Smooth muscle cell (in vitro differentiated cells): ENCODE measurements around the gene PRSS22. TPM values are rescaled to one million over a fixed set of nuclear protein-coding genes. Genes with fewer than 3 reads are reported as not detected.

Experiments
- DNase-seq: peaks from one replicate; lab custom pipeline; 2025; ENCODE audit not compliant: unreplicated experiment; lab: John Stamatoyannopoulos, UW
- H2AFZ ChIP-seq: fragments of 200-600 bp; sonication (generic); 2 replicates; pipeline ENCODE4 v1.6.0; 2016; ENCODE audit warnings: antibody characterized with exemption, low read depth, mild to moderate bottlenecking
- H3F3A ChIP-seq: fragments of 200-600 bp; sonication (generic); 2 replicates; pipeline ENCODE4 v1.6.0; 2017; ENCODE audit warnings: antibody characterized with exemption, low read depth
- H3K27ac ChIP-seq: fragments of 200-600 bp; sonication (generic); 2 replicates; pipeline ENCODE4 v1.5.1; 2016; ENCODE audit warnings: low read depth, mild to moderate bottlenecking
- H3K27me3 ChIP-seq: fragments of 200-600 bp; sonication (generic); 2 replicates; pipeline ENCODE4 v1.6.1; 2016; ENCODE audit warnings: low read depth, mild to moderate bottlenecking
- H3K36me3 ChIP-seq: fragments of 200-600 bp; sonication (generic); 2 replicates; pipeline ENCODE4 v1.5.1; 2016; ENCODE audit warnings: low read depth
- H3K4me1 ChIP-seq: fragments of 200-600 bp; sonication (generic); 2 replicates; pipeline ENCODE4 v1.5.1; 2016; ENCODE audit warnings: low read depth
- H3K4me2 ChIP-seq: fragments of 200-600 bp; sonication (generic); 2 replicates; pipeline ENCODE4 v1.6.0; 2016; ENCODE audit warnings: mild to moderate bottlenecking
- H3K4me3 ChIP-seq: fragments of 200-600 bp; sonication (generic); 2 replicates; pipeline ENCODE4 v1.5.1; 2016; ENCODE audit warnings: mild to moderate bottlenecking
- H3K79me2 ChIP-seq: fragments of 200-600 bp; sonication (generic); 2 replicates; pipeline ENCODE4 v1.6.0; 2016; ENCODE audit warnings: low read depth, mild to moderate bottlenecking
- H3K9ac ChIP-seq: fragments of 200-600 bp; sonication (generic); 2 replicates; pipeline ENCODE4 v1.6.0; 2016; ENCODE audit warnings: low read depth
- H3K9me3 ChIP-seq: fragments of 200-600 bp; sonication (generic); replicated peaks from 2 replicates; pipeline ENCODE4 v1.5.1; 2016; ENCODE audit warnings: low read depth
- H4K20me1 ChIP-seq: fragments of 200-600 bp; sonication (generic); 2 replicates; pipeline ENCODE4 v1.6.0; 2016; ENCODE audit warnings: low read depth
- CTCF ChIP-seq: fragments of 200-600 bp; sonication (generic); IDR thresholded peaks from 2 replicates; pipeline ENCODE4 v1.5.1; 2017; ENCODE audit warnings: borderline replicate concordance, mild to moderate bottlenecking, antibody characterized with exemption; ENCODE audit not compliant: insufficient read depth, poor library complexity, severe bottlenecking
- WGBS: methylation state at CpG from one replicate; pipeline ENCODE4 v1.1.7; 2016; ENCODE audit warnings: low lambda C conversion rate; 5-methylcytosine and 5-hydroxymethylcytosine counted together
- polyA plus RNA-seq: library from polyadenylated mRNA; unstranded; fragments of >200 nt; fragmentation: Nextera tagmentation; extraction: Ambion mirVana; gene quantifications from 2 replicates; pipeline ENCODE4 v1.2.1, GENCODE V29; 2016
- total RNA-seq: library from RNA; depleted of rRNA; stranded (reverse); fragments of >200 nt; gene quantifications from 2 replicates; pipeline ENCODE4 v1.2.3, GENCODE V29; 2014

PRSS22 gene
- total and polyA plus RNA-seq, 2 experiments from 2014 or later = 0.79 to 2.2 TPM

GRCh38 chr16:2845116-2845515, 12.9 kb downstream of the PRSS22 start:
- Histone ChIP-seq H3K4me2 (no peak overlapping the region), H3K36me3 (no peaks in the 10 kb centered on the region), H3K4me3 (no peak overlapping the region), H4K20me1 (no peaks in the 10 kb centered on the region), H3K27me3 (no peaks in the 10 kb centered on the region), H3K9me3 (no peaks in the 10 kb centered on the region), H3K27ac (no peak overlapping the region), H3K9ac (no peak overlapping the region), H3F3A (no peaks in the 10 kb centered on the region), H2AFZ (no peak overlapping the region), H3K4me1 (no peaks in the 10 kb centered on the region), H3K79me2 (no peaks in the 10 kb centered on the region)
- no peak for TF ChIP-seq CTCF
- DNase-seq = no peak
- WGBS = 76% methylated on average over 5 of the region's 5 CpGs

- Histone ChIP-seq H3K4me3 (no peak overlapping the region), H3F3A (no peaks in the 10 kb centered on the region), H3K9me3 (no peaks in the 10 kb centered on the region), H3K79me2 (no peaks in the 10 kb centered on the region), H3K4me1 (no peaks in the 10 kb centered on the region), H3K36me3 (no peaks in the 10 kb centered on the region), H3K27me3 (no peaks in the 10 kb centered on the region), H3K4me2 (no peak overlapping the region), H4K20me1 (no peaks in the 10 kb centered on the region), H3K9ac (no peak overlapping the region), H2AFZ (no peak overlapping the region), H3K27ac (no peak overlapping the region)
- TF ChIP-seq CTCF = no peak
- 85% methylated on average over 8 of the region's 8 CpGs for WGBS
- no peak for DNase-seq
These were observed 14.4 kb downstream of the PRSS22 start for GRCh38 chr16:2843526-2843925.

GRCh38 chr16:2842340-2843000, 15.5 kb downstream of the PRSS22 start:
- no peak overlapping the region for H3K9ac ChIP-seq

More at GRCh38 chr16:2842340-2843000, 15.5 kb downstream of the PRSS22 start:
- no peak for DNase-seq
- Histone ChIP-seq H3K4me1 (no peaks in the 10 kb centered on the region), H3K27me3 (no peaks in the 10 kb centered on the region), H2AFZ (no peak overlapping the region), H4K20me1 (no peaks in the 10 kb centered on the region), H3K36me3 (no peaks in the 10 kb centered on the region), H3F3A (no peaks in the 10 kb centered on the region), H3K79me2 (no peaks in the 10 kb centered on the region), H3K9me3 (no peaks in the 10 kb centered on the region), H3K27ac (no peak overlapping the region), H3K4me2 (no peak overlapping the region), H3K4me3 (no peak overlapping the region)
- peak; percentile 47 for TF ChIP-seq CTCF
- 70% methylated on average over 40 of the region's 40 CpGs for WGBS
